ENCODE measurements around the gene COQ2.

GRCh38 chr4:83305187-83305586 is 20.6 kb upstream of the COQ2 start:
- no peak for TF ChIP-seq MAX (IDR thresholded peaks at IDR 0.05; ENCODE audit: low read depth)
- no peak for TF ChIP-seq CTCF (IDR thresholded peaks at IDR 0.05)
- TF ChIP-seq TAF1 (IDR thresholded peaks at IDR 0.05; ENCODE audit: borderline replicate concordance, low read depth, low read length), result no peak
- no peak for TF ChIP-seq POLR2AphosphoS5 (IDR thresholded peaks at IDR 0.05; ENCODE audit: low read depth, low read length)
- no peak for TF ChIP-seq RAD21 (IDR thresholded peaks at IDR 0.05; ENCODE audit: low read length)
- no peak for TF ChIP-seq RXRA (IDR thresholded peaks at IDR 0.05; ENCODE audit: borderline replicate concordance, low read depth)
- TF ChIP-seq FOXM1 (IDR thresholded peaks at IDR 0.05; ENCODE audit: low read depth), result no peak

Measured in SK-N-SH (cell line).